GM21381 (cell line): Measurements from ENCODE around the gene NBPF4.
A peak's percentile ranks its signal among the peaks of the same experiment; 100 is the strongest.
"Not testable (repeated sequence)": the region's sequence is repeated elsewhere in the genome, so short reads cannot be mapped to it uniquely, and the experiment has no call there.

Experiments
- ATAC-seq: cut with Tn5 transposase; IDR thresholded peaks from one replicate; pipeline ENCODE4 v1.9.1; 2021; ENCODE audit warnings: mild to moderate bottlenecking, moderate library complexity; ENCODE audit not compliant: unreplicated experiment

The NBPF4 gene

DNA sequence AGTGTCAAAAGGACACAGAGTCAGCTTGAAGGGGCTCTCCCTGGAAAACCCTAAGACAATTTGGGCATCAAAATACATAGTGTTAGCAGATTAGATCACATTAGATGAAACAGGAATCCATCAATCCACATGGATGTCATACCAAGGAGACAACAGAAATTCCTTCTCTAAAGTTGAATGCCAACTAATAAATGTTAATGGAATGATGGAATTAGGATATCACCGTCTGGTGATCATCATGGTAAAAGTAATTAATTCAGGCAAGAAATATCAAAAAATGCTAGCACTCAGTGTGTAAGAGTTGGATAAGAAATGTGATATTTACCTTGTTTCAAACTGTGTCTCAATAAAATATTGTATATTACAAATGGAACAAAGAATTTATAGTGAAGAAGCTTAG, 32.9 kb downstream of the NBPF4 start:
- no peak for ATAC-seq

DNA sequence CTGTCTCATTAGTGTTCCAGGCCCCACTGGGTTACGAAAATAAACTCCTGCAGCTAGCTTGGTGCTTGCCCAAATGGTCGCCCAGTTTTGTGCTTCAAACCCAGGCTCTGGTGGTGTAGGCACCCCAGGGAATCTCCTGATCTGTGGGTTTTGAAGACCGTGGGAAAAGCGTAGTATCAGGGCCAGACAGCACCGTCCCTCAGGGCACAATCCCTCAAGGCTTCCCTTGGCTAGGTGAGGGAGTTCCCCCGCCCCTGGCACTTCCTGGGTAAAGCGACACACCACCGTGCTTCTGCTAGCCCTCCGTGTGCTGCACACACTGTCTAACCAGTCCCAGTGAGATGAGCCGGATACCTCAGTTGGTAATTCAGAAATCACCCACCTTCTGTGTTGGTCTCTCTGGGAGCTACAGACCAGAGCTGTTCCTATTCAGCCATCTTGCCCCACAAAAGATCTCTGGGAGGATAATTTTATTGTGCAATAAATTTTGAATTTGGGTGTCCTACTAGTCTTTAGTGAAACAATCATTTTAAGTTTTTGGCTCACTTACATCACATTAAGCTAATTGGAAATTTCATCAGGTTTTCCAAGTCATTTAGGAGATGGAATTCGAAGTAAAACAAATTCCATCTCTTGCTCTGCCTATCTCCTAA, 34.3 kb downstream of the NBPF4 start:
- ATAC-seq: no peak

DNA sequence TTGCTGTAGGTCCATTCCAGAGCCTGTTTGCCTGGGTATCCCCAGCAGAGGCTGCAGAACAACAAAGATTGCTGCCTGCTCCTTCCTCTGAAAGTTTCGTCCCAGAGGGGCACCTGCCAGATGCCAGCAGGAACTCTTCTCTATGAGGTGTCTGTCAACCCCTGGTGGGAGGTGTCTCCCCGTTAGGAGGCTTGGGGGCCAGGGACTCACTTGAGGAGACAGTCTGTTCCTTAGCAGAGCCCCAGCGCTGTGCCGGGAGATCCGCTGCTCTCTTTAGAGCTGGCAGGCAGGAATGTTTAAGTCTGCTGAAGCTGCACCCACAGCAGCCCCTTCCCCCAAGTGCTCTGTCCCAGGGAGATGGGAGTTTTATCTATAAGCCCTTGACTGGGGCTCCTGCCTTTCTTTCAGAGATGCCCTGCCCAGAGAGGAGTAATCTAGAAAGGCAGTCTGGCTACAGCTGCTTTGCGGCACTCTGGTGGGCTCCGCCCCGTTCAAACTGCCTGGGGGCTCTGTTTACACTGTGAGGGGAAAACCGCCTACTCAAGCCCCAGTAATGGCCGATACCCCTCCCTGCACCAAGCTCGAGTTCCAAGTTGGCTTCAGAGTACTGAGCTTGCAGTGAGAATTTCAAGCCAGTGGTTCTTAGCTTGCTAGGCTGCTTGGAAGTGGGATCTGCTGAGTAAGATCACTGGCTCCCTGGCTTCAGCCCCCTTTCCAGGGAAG, 35.0 kb downstream of the NBPF4 start:
- ATAC-seq: no peak

DNA sequence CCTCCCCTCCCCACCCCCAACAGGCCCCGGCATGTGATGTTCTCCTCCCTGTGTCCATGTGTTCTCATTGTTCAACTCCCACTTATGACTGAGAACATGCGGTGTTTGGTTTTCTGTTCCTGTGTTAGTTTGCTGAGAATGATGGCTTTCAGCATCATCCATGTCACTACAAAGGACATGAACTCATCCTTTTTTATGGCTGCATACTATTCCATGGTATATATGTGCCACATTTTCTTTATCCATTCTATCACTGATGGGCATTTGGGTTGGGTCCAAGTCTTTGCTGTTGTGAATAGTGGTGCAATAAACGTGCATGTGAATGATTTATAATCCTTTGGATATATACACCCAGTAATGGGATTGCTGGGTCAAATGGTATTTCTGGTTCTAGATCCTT, 40.3 kb downstream of the NBPF4 start:
- ATAC-seq: not testable (repeated sequence)

DNA sequence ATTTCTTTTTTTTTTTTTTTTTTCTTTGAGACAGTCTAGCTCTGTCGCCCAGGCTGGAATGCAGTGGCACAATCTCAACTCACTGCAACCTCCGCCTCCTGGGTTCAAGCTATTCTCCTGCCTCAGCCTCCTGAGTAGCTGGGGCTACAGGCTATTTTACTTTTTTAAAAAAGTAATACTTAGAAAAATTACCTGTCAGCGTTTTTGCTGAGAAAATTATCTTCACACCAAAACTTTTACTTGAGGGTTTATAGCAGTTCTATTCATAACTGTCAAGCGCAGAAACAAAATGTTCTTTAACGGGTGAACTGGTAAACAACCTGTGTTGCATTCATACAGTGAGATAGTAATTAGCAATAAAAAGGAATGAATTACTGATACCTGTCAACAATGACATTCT, 42.2 kb downstream of the NBPF4 start:
- ATAC-seq: no peak

DNA sequence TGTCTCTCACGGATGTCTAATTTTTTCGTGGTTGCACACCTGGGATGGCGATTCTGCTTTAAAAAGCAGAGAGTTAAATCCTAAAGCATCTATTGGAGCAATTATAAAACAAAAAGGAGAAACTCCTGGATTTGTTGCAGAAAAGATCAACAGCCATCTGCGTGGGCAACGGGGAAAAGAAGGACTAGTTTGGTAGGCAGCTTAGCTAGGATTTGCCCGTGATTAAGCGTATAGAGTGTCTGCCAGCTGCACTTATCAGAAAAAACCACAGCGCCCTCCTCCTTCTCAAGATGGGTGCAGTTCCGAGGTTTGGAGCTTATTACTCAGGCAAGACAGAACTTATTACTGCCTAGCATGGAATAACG, 43.2 kb downstream of the NBPF4 start:
- no peak for ATAC-seq

DNA sequence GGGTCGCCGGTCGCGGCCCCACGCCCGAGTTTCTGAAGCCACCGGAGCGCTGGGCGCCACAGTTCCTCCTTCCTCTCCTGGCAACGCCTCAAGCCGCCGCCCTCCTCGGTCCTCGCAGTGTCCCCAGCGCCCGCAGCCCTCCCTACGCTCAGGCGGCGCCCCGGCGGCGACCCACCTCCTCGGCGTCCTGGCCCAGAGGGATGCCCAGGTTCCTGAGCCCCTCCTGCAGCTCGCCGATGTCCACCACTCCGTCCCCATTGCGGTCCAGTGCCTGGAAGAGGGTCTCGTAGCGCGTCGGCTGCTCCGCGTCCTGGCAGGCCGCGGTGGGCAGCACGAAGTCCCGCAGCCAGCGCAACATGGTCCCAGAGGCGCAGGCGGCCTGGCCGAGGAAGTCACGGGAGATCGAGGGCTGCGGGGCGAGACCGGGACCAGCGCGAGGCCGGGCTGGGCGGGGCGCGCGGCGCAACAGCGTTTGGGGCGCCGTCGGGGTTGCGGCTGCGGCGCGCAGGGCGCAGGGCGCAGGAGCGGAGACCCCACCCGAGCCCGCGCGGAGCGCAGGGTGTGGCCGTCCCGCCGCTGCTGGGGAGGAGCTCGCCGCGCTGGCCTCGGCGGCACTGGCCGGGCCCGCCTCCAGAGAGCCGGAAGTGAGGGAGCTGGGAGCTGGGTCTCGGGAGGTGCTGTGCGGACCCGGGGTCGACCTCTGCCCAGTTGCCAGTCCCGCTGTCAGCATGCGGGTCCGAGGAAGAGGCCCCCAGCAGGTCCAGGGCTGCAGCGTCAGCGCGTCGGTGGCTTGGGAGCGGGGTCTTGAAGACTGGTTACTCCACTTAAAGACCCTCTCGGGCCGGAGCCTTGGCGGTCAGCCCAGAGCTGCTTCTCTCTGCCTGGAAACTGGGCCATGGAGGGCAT, 43.8 kb downstream of the NBPF4 start, which contains the start of gene SLC25A24:
TSS of gene SLC25A24 (minus strand) at position 563 of the 906 bp plus-strand sequence. CDS start at position 358, 205 bp downstream.
- peak; percentile 96 for ATAC-seq

DNA sequence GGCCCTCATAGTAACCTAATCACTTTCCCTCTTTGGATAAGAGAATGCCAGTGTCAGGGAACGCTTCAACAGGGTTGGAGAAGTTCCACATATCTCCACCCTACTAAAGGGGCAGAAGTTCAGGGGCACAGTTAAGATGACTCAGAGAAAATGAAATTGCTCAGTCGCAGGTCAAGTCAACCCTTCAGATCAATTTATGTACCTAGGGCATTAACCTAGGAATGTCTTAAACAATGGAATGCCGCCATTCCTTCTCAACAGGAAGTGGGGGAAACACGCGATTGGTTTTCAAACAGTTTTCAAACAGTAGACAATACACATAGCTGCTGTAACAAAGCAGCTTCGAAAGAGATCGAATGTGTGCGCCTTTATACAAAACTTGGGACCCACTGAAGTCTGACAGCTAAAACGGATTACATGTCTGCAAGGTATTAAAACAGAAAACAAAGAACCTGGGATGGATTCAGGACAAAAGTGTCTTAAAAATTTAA, 44.6 kb downstream of the NBPF4 start:
- no peak for ATAC-seq

DNA sequence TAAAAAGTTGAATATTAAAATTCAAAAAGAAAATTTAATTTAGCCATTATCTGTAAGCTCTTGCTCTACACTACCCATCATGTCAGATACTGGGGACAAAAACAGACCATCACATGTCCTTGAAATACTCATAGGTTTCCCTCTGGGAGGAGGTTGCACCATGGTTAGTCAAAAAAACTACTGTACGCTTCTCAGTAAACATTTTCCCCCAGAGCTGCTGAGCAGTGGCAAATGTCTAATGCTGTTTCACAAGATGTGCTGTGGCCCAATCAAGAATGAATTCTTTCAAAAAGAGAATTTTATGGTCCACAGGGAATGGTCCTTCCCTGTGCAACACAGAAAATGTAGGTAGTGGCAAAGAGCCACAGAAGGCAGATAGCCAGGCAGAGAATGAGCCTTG, 49.8 kb downstream of the NBPF4 start:
- no peak for ATAC-seq

DNA sequence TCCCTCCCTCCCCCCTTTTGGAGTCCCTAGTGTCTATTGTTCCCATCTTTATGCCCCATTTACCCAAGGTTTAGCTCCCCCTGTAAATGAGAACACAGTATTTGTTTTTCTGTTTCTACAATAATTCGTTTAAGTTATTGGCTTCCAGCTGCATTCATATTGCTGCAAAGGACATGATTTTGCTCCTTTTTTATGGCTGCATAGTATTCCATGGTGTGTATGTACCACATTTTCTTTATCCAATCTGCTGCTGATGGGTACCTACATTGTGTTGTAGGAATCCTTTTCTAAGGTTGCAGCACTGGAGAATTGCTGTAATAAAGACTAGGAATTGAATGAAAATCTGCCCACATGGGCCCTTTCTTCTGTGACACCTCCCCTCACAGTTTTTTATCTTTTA, 50.5 kb downstream of the NBPF4 start:
- ATAC-seq: no peak

DNA sequence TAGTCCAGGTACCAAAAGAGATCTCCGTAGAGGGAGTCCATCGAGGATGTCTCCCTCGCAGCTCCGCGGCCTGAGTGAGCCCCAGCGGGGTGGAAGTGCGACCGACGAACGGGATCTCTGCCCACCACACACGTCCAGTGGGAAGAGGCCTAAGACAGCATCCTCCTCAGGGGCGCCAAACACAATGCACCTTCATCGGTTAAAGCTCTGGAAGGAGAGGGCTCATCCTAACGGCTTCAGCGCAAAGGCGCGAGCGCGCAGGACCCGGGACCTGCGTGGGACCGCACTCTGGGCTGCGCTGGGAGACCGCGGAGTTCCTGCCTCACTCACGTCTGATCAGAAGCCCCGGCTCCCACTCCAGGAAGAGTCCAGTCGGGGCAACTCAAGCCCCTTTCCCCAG, 51.3 kb downstream of the NBPF4 start:
- ATAC-seq: no peak

DNA sequence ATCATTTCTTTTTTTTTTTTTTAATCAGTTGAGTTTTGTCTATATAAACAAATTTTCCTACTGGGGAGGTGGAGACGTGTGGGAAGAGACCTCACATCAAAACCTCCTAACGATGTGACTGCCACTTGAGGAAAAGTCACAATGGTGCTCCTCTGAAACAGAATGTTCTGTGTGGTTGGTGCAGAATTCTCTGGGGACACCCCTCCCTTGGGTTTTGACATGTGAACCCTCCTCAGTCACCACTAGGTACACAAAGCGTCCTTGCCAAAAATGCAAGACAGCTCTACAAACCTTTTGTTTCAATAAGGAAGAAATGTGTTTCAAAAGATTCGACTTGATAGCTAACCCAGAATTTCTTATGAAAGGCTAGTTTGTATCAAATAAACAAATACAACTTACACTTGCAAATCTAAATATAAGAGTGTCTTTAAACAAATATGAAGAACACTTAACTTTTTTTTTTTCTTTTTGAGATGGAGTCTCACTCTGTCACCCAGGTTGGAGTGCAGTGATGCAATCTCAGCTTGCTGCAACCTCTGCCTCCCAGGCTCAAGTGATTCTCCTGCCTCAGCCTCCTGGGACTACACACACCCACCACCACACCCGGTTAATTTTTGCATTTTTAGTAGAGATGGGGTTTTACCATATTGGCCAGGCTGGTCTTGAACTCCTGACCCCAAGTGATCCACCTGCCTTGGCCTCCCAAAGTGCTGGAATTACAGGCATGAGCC, 53.0 kb downstream of the NBPF4 start:
- ATAC-seq: no peak

DNA sequence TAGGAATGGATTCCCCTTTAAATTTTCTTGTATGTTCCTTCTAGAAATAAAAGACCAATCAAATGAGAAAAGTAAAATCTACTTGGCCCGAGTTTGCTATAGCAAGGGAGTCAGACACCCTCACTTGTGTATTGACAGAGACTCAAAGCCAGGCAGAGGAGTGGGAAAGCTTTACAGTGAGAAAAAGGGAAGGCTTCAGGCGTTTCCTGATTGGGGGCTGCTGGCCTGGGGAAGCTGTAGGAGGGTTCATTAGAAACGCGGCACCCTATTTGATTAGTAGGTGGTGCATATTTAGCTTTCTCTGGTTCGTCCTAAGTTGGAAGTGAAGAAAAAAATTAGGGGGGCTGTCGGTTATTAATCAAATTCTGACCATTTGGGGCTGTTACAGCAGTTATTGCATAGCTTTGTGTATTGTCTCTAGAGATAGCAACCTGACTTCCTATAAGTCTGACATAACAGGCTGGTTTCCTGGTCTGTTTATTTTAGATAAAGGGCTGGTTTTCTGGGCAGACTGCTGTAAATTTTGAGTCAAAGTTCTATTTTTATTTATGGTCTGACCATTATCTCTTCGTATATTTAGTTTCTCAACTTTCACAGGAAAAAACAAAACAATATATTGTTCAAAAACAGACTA, 53.8 kb downstream of the NBPF4 start:
- ATAC-seq: no peak

DNA sequence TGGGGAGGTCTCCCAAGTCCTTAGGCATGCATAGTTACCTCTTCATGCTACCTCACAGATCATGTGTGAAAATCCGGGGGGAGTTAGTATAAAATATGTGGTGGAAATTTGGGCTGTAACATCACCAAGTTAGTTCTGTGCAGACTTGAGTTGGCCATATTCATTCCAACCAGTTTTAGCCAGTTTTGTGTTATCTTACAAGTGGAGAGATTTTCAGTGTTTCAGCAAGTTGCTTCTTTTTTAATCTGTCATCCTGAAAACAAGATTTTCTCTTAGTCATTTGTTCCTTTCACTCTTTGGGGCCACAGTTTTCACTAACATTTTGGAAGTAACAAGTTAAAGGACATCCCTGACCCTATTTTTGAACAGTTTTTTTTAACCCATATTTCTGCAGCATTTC, 55.1 kb downstream of the NBPF4 start:
- ATAC-seq: no peak

DNA sequence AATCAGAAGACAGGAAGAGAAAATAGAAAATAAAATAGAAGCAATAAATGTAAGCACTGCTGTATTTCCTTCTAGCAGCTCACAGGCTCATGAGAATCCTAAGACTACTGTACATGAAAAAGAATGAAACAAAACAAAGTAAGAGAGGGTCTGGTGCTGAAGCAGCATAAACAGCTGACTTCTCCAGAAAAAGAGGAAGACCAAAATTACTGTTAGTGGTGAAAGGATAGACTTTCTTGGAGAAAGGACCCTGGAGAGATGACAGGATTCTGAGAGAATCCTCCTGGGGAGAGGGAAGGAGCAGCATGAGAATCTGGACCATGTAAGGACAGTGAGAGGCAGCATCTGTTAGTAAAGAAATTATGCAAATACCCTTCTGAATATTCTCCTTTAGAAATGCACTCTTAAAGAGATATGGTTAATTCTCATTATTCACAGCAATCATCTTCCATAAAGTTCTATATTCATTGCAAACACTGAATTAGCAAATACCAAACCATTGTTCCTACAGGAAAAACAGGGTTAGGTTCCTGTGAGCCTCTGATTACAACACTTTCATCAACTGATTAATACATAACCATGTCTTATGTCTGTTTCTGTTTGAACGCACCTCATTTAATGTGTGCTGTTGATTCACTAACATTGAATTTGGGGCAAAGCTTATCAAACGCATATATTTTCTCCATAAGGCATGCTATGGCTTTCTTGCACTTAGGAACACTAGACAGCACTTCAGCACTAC, 60.7 kb downstream of the NBPF4 start:
- no peak for ATAC-seq

DNA sequence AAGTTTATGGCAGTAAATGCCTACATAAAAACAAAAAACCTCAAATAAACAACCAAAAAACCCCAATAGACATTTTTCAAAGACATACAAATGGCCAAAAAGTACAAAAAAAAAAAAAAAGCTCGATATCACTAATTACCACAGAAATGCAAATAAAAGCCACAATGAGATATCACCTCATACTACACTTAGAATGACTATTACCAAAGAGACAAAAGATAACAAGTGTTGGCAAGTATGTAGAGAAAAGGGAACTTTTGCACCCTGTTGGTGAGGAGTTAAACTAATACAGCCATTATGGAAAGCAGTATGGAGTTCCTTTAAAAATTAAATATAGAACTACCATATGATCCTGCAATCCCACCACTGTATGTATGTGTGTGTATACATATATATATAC, 64.9 kb downstream of the NBPF4 start:
- ATAC-seq: no peak
